ENCODE data around the gene MYH9. TPM values are rescaled to one million over a fixed set of nuclear protein-coding genes. Genes with fewer than 3 reads are reported as not detected.
"Not testable (repeated sequence)": the region's sequence is repeated elsewhere in the genome, so short reads cannot be mapped to it uniquely, and the experiment has no call there.

Gene MYH9
- total RNA-seq, 4 donors from 2014 or later, result 228 to 375 (median 275) TPM

DNA sequence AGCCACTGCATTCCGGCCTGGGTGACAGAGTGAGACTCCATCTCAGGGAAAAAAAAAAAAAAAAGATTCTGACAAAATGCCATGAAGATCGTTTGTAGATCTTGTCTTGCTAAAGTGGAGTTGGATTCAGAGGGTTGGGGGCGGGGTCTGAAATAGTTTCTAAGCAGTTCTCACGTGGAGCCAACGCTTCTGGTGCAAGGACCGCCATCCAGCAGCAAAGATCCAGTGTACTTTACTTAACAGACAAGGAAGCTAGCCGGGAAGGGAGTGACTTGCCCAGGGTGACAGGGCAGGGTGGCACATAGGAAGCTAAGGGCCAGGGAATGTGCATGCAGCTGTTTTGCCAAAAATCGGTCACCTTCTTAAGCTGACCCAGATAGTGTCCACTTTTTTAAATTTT, 107.4 kb downstream of the MYH9 start:
- no peak for TF ChIP-seq POLR2A (IDR thresholded peaks at IDR 0.05)
- H3K9me3 ChIP-seq, result no peaks in the 10 kb centered on the region
- H3K27ac ChIP-seq, result no peak overlapping the region
- WGBS, 2 donors, result 78 to 80% methylated on average over 8 of the region's 8 CpGs
- intact Hi-C loops (cut with DNase I), result loop anchor here (10.0 kb wide), 1 partner anchor 86 kb away; no protein-coding TSS in a partner anchor
- H3K4me1 ChIP-seq, result peaks cover 0 to 8% of the 10 kb centered on the region in 2 donors
- no peak for DNase-seq
- H3K36me3 ChIP-seq, result peaks cover 46 to 47% of the 10 kb centered on the region in 2 donors
- no peak overlapping the region for H3K4me3 ChIP-seq (replicated peaks in 1 of 3)
- H3K27me3 ChIP-seq, result no peaks in the 10 kb centered on the region

DNA sequence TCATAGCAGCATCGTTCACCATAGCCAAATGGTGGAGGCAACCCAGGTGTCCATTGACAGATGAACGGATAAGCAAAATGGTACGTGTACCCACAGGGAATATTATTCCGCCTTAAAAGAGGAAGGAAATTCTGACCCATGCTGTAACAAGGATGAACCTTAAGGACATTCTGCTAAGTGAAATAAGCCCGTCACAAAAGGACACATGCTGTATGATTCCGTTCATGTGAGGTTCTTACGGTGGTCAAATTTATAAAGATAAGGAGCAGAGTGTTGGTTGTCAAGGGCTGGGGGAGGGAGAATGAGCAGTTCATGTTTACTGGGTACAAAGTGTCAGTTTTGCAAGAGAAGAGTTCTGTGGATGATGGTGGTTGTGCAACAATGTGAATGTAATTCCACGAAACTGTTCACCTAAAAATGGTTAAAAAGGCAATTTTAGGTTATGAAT, 108.5 kb downstream of the MYH9 start:
- intact Hi-C loops (cut with DNase I), result no loop called here
- 85 to 89% methylated on average over 8 of the region's 8 CpGs for WGBS, 2 donors
- DNase-seq, result no peak
- no peak overlapping the region for H3K27ac ChIP-seq
- H3K9me3 ChIP-seq, result no peaks in the 10 kb centered on the region
- no peak overlapping the region for H3K4me3 ChIP-seq (replicated peaks in 1 of 3)
- no peaks in the 10 kb centered on the region for H3K27me3 ChIP-seq
- peaks cover 0 to 8% of the 10 kb centered on the region in 2 donors for H3K4me1 ChIP-seq
- H3K36me3 ChIP-seq, result peaks cover 34 to 35% of the 10 kb centered on the region in 2 donors
- no peak for TF ChIP-seq POLR2A (IDR thresholded peaks at IDR 0.05)
- no peak for TF ChIP-seq CTCF (IDR thresholded peaks at IDR 0.05)

- DNase-seq, result peak; percentile 57 to 58
- H3K4me1 ChIP-seq, result peaks cover 0 to 8% of the 10 kb centered on the region in 2 donors
- no peak overlapping the region for H3K4me3 ChIP-seq (replicated peaks in 1 of 3)
- H3K36me3 ChIP-seq, result peaks cover 19 to 20% of the 10 kb centered on the region in 2 donors
- intact Hi-C loops (cut with DNase I), result no loop called here
- no peak for TF ChIP-seq POLR2A (IDR thresholded peaks at IDR 0.05)
- peak; percentile 52 to 90 (median 64) for TF ChIP-seq CTCF (IDR thresholded peaks at IDR 0.05)
- H3K9me3 ChIP-seq, result no peaks in the 10 kb centered on the region
- H3K27ac ChIP-seq, result no peak overlapping the region
- 37 to 42% methylated on average over 14 to 15 of the region's 18 CpGs for WGBS, 2 donors
- H3K27me3 ChIP-seq, result no peaks in the 10 kb centered on the region
These were observed 110.1 kb downstream of the MYH9 start for GRCh38 chr22:36277482-36278291.

GRCh38 chr22:36274531-36274930, 113.2 kb downstream of the MYH9 start:
- TF ChIP-seq POLR2A (IDR thresholded peaks at IDR 0.05), result no peak
- no peak for TF ChIP-seq CTCF (IDR thresholded peaks at IDR 0.05)
- peaks cover 0 to 8% of the 10 kb centered on the region in 2 donors for H3K4me1 ChIP-seq
- H3K4me3 ChIP-seq (replicated peaks in 1 of 3), result no peak overlapping the region
- no peaks in the 10 kb centered on the region for H3K9me3 ChIP-seq
- no peak overlapping the region for H3K27ac ChIP-seq
- intact Hi-C loops (cut with DNase I), result no loop called here
- H3K36me3 ChIP-seq, result no peaks in the 10 kb centered on the region
- 81 to 86% methylated on average over 5 of the region's 5 CpGs for WGBS, 2 donors
- DNase-seq, result no peak
- no peaks in the 10 kb centered on the region for H3K27me3 ChIP-seq

DNA sequence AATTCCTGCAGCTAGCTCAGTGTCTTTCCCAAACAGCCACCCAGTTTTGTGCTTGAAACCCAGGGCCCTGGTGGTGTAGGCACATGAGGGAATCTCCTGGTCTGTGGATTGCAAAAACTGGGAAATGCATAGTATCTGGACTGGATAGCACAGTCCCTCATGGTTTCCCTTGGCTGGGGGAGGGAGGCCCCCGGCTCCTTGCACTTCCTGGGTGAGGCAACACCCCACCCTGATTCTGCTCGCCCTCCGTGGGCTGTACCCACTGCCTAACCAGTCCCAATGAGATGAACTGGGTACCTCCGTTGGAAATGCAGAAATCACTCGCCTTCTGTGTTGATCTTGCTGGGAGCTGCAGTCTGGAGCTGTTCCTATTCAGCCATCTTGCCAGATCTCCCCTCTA, 115.8 kb downstream of the MYH9 start:
- intact Hi-C loops (cut with DNase I), result not testable (repeated sequence)

GRCh38 chr22:36271231-36271630, 116.5 kb downstream of the MYH9 start:
- H3K9me3 ChIP-seq; H3K27ac ChIP-seq; H3K36me3 ChIP-seq; H3K27me3 ChIP-seq; H3K4me1 ChIP-seq; H3K4me3 ChIP-seq (replicated peaks in 1 of 3); intact Hi-C loops (cut with DNase I): not testable (repeated sequence)
- DNase-seq, result peak; percentile 38 to 40
- WGBS, 2 donors, result 21 to 70% methylated on average over 7 of the region's 7 CpGs

More for the DNA sequence above, 115.8 kb downstream of the MYH9 start:
- H3K9me3 ChIP-seq; DNase-seq; H3K4me1 ChIP-seq; H3K27me3 ChIP-seq; H3K36me3 ChIP-seq; H3K4me3 ChIP-seq (replicated peaks in 1 of 3); H3K27ac ChIP-seq: not testable (repeated sequence)
- 87 to 91% methylated on average over 5 of the region's 5 CpGs for WGBS, 2 donors
